GM19468 (cell line): ENCODE data around the gene SLC1A2.

Source experiments
- ATAC-seq: cut with Tn5 transposase; IDR thresholded peaks from one replicate; pipeline ENCODE4 v1.9.1; 2021; ENCODE audit warnings: mild to moderate bottlenecking, moderate library complexity, moderate number of reproducible peaks; ENCODE audit not compliant: unreplicated experiment; ENCODE audit errors: extremely low read depth

SLC1A2 gene

DNA sequence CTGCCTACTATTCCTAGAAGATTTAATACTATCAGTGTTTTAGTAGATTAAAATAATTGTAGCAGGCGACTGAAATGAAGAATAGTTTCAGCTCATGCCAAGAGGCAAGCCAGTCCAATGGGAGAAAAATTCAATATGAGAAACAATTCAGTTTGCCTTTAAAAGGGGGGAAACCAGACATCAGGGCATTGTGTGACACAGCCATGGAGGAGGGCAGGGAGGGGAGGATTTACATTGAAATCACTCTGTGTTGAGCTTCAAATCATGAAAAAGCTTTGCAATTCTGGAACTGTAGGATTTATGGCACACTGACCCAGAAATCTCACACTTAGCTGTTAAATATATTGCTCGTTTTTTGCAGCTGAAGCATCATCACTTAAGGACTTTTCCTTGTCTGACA, 4.6 kb downstream of the SLC1A2 start:
- no peak for ATAC-seq

DNA sequence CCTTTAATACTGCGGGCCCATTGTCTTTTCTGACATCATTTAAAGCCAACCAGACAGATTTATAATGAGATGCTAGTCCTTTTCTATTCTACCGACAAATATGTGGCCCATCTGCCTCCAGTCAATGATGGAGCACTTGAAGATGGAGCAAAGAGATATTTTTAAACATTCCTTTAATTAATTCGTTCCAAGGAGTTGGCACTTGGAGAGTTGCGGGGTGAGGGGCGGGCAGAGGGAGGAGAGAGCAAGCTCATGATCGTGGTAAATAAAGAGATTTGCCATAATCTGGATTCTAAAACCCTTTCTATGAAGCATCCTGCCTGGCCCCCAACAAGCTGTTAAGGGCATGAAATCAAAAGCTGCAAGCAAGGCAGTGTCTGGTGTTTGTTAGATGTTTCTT, 5.0 kb downstream of the SLC1A2 start:
- no peak for ATAC-seq

DNA sequence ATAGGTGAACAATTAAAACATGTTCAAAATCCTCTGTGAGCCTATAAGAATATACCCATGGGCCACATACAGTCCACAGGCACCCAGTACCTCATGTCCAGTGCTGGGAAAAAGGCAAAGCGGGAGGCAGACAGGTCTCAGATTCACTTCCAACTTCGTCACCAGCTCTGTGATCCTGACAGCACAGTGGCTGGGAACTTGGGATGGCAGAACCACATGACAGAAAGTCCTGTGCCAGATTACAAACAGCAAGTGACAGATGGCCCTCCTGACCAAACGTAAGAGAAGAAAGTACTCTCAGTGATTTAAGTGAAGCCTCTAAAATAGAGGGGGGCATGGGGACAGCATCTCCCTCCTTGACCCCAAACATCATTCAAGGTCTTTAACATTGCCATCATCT, 5.8 kb downstream of the SLC1A2 start:
- ATAC-seq: no peak

- no peak for ATAC-seq
These were observed 7.1 kb downstream of the SLC1A2 start for GRCh38 chr11:35412285-35412684.

DNA sequence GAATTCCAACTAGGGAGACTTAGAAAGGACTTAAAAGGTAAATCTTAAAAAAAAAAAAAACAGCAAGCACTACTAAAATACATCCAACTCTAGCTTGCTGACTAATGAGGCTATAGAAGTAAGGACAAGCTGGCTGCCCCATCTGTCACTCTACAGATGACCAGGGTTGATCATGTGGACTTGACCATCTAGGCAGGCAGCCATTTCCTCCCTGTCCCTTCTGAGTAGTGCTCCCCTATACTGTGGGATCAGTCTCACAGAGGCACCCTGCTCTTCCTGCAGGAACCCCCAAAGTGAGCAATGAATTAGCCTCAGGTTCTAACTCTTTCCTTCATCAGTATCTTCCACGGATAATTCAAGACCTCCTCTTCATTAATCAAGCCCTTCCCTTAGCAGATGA, 12.3 kb downstream of the SLC1A2 start:
- no peak for ATAC-seq

DNA sequence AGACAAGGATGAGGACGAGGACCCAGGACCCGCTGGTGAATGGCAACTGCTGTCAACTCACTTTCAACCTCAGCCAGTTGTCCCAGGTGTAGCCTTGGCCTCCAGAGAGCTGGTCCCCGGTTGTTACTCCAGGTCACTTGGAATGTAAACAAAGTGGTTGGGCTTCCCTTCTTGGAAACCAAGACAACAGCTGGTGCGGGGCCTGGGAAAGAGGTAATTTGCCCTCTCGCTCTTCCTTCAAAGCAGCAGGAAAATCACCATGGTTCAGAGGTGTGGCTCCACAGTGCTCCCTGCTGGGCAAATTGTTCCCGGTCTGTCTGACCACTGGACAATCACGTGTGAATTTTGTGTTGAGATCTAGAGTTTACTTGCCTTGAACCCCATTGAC, 15.0 kb downstream of the SLC1A2 start:
- ATAC-seq: no peak

- no peak for ATAC-seq
These were observed 15.5 kb downstream of the SLC1A2 start for GRCh38 chr11:35403765-35404387.

- ATAC-seq: no peak
These were observed 16.4 kb downstream of the SLC1A2 start for GRCh38 chr11:35402751-35403660.

DNA sequence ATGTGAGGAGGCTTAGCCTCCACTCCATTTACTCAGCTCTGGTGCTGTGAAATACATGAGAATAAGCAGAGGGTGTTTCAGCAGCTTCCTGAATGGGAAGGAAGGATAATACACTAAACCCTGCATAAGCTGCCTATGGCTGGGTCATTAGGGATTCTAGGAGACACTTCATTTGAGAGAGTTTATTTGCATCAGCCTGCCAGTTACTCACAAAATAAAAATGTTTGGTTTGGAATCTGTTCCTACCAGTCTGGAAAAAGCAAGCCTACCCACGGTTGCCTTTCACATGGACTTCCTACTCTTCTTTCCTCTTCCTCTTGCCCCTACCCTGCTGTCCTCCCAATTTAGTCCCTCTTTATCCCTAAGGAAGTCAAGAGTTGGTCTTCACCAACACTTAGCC, 20.5 kb downstream of the SLC1A2 start:
- no peak for ATAC-seq

- ATAC-seq: no peak
These were observed 24.4 kb downstream of the SLC1A2 start for GRCh38 chr11:35394941-35395340.

- ATAC-seq: no peak
These were observed 26.3 kb downstream of the SLC1A2 start for GRCh38 chr11:35393098-35393497.

GRCh38 chr11:35391922-35392688, 27.3 kb downstream of the SLC1A2 start:
- ATAC-seq: peak; percentile 42

- no peak for ATAC-seq
These were observed 28.3 kb downstream of the SLC1A2 start for GRCh38 chr11:35390737-35391682.

DNA sequence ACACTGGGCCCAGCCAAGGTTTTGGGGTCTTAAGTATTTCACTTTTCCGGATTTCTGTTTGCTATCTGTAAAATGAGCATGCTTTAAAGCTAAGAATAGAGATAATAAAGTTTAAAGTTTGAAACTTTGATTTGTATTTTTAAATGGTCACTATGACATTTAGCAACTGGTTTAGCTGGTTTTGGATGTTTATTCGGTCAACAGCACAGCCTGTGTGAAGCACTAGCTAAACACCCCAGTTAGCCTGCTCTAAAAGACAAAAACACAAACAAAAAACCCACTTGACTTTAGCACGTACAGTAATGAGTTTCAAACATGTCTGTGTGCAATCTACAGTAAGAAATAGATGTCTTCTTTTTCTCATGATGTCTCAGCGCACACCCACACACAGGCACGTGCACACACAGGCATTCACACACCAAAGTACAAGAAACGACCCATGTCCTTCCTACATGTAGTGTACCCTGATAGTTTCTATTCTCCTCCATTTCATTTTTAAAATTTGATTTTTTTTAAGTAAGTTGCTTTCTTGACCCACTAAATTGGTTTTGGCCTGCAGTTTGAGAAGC, 29.4 kb downstream of the SLC1A2 start:
- no peak for ATAC-seq

DNA sequence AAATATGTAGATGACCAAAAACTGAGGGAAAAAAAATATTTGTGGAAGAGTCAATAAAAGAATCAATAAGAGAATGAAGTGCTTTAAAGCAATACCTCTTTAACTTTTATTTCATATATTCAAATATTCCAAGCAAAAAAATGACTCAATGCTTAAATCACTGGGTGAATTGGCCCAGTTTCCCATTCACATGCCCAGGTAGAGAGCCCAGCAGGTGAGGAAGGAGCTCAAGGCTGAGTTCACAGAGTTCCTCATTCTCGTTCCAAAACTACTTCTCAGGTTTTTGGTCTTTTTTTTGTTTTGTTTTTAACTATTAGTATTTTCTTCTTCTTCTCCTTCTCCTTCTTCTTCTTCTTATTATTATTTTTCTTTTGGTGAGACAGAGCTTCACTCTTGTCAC, 30.2 kb downstream of the SLC1A2 start:
- no peak for ATAC-seq

DNA sequence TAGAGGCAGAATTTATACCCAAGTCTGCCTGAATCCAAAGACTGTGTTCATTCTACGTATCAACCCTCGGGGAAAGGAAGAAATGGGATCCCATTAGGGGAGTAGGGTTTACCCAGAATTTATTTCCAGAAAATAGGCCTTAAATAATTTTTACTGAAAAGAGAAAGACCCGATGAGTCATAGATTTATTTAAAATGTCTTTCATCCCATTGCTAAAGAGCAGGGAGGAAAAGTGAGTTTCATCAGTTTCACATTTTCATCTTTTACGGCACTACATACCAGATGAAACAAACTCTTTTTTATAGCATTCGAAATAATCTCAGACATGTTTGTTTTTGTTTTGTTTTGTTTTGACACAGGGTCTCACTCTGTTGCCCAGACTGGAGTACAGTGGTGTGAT, 31.3 kb downstream of the SLC1A2 start:
- no peak for ATAC-seq

- no peak for ATAC-seq
These were observed 32.0 kb downstream of the SLC1A2 start for GRCh38 chr11:35387111-35387982.

- ATAC-seq: no peak
These were observed 35.4 kb downstream of the SLC1A2 start for GRCh38 chr11:35383953-35384352.
